ENCODE measurements around the gene C1orf122. TPM values are rescaled to one million over a fixed set of nuclear protein-coding genes. Genes with fewer than 3 reads are reported as not detected.

C1orf122 gene
- total RNA-seq, 2 donors from 2014 or later, result 28.3 to 51.4 TPM

DNA sequence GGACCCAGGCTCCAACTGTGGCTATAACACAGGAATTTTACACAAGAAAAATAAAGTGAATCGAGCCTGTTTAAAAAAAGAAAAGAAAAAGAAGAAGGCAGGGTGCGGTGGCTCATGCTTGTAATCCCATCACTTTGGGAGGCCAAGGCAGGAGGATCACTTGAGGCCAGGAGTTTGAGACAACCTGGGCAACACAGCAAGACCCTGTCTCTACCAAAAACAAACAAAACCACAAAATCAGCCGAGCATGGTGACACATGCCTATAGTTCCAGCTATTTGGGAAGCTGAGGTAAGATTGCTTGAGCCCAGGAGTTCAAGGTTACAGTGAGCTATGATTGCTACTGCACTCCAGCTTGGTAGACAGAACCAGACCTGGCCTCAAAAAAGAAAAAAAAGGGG lies 34.1 kb downstream of the C1orf122 start:
- Histone ChIP-seq H3K4me1 (no peaks in the 10 kb centered on the region), H3K9ac (ENCODE audit: low read depth in 2 of 2, low read length in 2 of 2) (no peak overlapping the region), H3K27ac (no peak overlapping the region), H3K36me3 (no peaks in the 10 kb centered on the region), H3K9me3 (no peaks in the 10 kb centered on the region), H3K4me3 (no peak overlapping the region), H3K27me3 (no peaks in the 10 kb centered on the region)
- intact Hi-C loops (cut with DNase I), result no loop called here
- no peak for DNase-seq
- no peak for TF ChIP-seq CTCF (IDR thresholded peaks at IDR 0.05)

DNA sequence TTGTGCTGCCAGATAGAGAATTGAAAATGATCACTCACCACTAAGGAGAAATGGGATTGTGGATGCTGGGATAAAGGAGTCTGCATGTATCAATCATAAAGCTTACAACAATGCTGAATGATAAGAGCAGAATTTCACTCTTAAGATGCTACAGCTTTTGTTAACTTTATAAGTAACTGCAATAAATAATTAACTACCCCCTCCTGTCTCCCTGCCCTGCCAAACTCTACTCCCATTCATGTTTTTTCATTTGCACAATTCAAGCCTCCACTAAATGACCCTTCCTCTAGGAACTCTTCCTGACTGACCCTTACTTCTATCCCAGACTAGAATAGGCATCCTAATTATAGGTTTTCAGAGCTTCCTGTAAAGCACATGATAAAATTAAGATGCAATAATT lies 36.9 kb downstream of the C1orf122 start:
- intact Hi-C loops (cut with DNase I), result no loop called here
- no peak overlapping the region for H3K4me3 ChIP-seq
- no peak for DNase-seq
- H3K36me3 ChIP-seq, result no peaks in the 10 kb centered on the region
- peaks cover 5% of the 10 kb centered on the region for H3K4me1 ChIP-seq
- H3K27ac ChIP-seq, result no peak overlapping the region
- H3K9ac ChIP-seq (ENCODE audit: low read depth in 2 of 2, low read length in 2 of 2), result no peak overlapping the region
- no peaks in the 10 kb centered on the region for H3K9me3 ChIP-seq
- TF ChIP-seq CTCF (IDR thresholded peaks at IDR 0.05), result no peak
- H3K27me3 ChIP-seq, result no peaks in the 10 kb centered on the region

GRCh38 chr1:37845049-37845646 lies 37.6 kb downstream of the C1orf122 start:
- intact Hi-C loops (cut with DNase I), result no loop called here
- DNase-seq, result no peak
- Histone ChIP-seq H3K4me3 (no peak overlapping the region), H3K27ac (no peak overlapping the region), H3K4me1 (peaks cover 5% of the 10 kb centered on the region), H3K9me3 (no peaks in the 10 kb centered on the region), H3K36me3 (no peaks in the 10 kb centered on the region), H3K9ac (ENCODE audit: low read depth in 2 of 2, low read length in 2 of 2) (no peak overlapping the region), H3K27me3 (no peaks in the 10 kb centered on the region)
- TF ChIP-seq CTCF (IDR thresholded peaks at IDR 0.05), result no peak

- TF ChIP-seq CTCF (IDR thresholded peaks at IDR 0.05), result no peak
- H3K27ac ChIP-seq, result peak overlapping the region; percentile 71
- H3K36me3 ChIP-seq, result no peaks in the 10 kb centered on the region
- no peak overlapping the region for H3K4me3 ChIP-seq
- DNase-seq, result no peak
- no peaks in the 10 kb centered on the region for H3K27me3 ChIP-seq
- peaks cover 5% of the 10 kb centered on the region for H3K4me1 ChIP-seq
- intact Hi-C loops (cut with DNase I), result no loop called here
- no peaks in the 10 kb centered on the region for H3K9me3 ChIP-seq
- H3K9ac ChIP-seq (ENCODE audit: low read depth in 2 of 2, low read length in 2 of 2), result no peak overlapping the region
Observed at GRCh38 chr1:37845786-37846185, 38.2 kb downstream of the C1orf122 start.

- H3K9me3 ChIP-seq, result no peaks in the 10 kb centered on the region
- intact Hi-C loops (cut with DNase I), result no loop called here
- DNase-seq, result peak; percentile 30
- peak overlapping the region; percentile 71 for H3K27ac ChIP-seq
- no peaks in the 10 kb centered on the region for H3K27me3 ChIP-seq
- H3K36me3 ChIP-seq, result no peaks in the 10 kb centered on the region
- peak overlapping the region in 1 of 2 donors; percentile 55 for H3K9ac ChIP-seq (ENCODE audit: low read depth in 2 of 2, low read length in 2 of 2)
- no peak for TF ChIP-seq CTCF (IDR thresholded peaks at IDR 0.05)
- peaks cover 5% of the 10 kb centered on the region for H3K4me1 ChIP-seq
- H3K4me3 ChIP-seq, result no peak overlapping the region
Observed at GRCh38 chr1:37846647-37847339, 39.2 kb downstream of the C1orf122 start.

All from colonic mucosa (tissue), 4 donors.